GM13976 (cell line): ENCODE measurements around the gene CNTNAP2.

Experiments
- DNase-seq: peaks from one replicate; pipeline ENCODE4 v3.0.0; 2012; ENCODE audit warnings: low spot score
- in situ Hi-C: fragments of 300-500 bp; cut with MboI; formaldehyde crosslinking; loops from one replicate; pipeline ENCODE4 v1.12.0; 2022; ENCODE audit warnings: low sequenced_read_pairs, mixed read lengths, inconsistent platforms; ENCODE audit not compliant: unreplicated experiment
- TF ChIP-seq, protein P1 (sequence below): IDR thresholded peaks from 2 replicates; pipeline ENCODE4 v1.5.1; 2012; ENCODE audit warnings: borderline replicate concordance, mild to moderate bottlenecking; ENCODE audit not compliant: insufficient read depth; ENCODE audit errors: extremely low read depth, missing control alignments, control extremely low read depth

CNTNAP2 gene

GRCh38 chr7:146937836-146938235 lies 821.2 kb downstream of the CNTNAP2 start:
- no peak for DNase-seq
- in situ Hi-C loops, result no loop called here
- TF ChIP-seq, protein P1, sequence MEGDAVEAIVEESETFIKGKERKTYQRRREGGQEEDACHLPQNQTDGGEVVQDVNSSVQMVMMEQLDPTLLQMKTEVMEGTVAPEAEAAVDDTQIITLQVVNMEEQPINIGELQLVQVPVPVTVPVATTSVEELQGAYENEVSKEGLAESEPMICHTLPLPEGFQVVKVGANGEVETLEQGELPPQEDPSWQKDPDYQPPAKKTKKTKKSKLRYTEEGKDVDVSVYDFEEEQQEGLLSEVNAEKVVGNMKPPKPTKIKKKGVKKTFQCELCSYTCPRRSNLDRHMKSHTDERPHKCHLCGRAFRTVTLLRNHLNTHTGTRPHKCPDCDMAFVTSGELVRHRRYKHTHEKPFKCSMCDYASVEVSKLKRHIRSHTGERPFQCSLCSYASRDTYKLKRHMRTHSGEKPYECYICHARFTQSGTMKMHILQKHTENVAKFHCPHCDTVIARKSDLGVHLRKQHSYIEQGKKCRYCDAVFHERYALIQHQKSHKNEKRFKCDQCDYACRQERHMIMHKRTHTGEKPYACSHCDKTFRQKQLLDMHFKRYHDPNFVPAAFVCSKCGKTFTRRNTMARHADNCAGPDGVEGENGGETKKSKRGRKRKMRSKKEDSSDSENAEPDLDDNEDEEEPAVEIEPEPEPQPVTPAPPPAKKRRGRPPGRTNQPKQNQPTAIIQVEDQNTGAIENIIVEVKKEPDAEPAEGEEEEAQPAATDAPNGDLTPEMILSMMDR, result no peak

- TF ChIP-seq, protein P1, result no peak
- in situ Hi-C loops, result no loop called here
- DNase-seq, result no peak
Measured at GRCh38 chr7:146943483-146943882, 826.9 kb downstream of the CNTNAP2 start.

DNA sequence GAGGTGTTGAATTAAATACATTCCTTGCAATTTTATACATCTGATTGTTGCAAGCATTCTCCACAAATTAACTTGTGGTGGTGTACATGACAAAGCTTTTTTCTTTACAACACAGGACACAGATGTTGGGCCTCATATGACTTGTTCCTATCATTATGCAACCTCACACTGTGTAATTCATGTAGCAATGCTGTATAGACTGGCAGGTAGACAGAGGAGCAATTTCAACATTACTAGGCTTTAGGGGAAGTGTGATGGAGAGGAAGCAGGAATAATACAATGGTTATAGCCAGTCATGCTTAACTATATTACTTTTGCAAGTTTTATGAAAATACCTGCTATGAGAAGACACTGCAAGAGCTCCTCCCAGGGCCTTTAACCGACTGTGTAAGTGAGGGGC lies 832.1 kb downstream of the CNTNAP2 start:
- in situ Hi-C loops, result no loop called here
- DNase-seq, result no peak
- TF ChIP-seq, protein P1, result no peak

- no peak for DNase-seq
- TF ChIP-seq, protein P1, result no peak
- in situ Hi-C loops, result no loop called here
Measured at GRCh38 chr7:146956321-146956720, 839.7 kb downstream of the CNTNAP2 start.

DNA sequence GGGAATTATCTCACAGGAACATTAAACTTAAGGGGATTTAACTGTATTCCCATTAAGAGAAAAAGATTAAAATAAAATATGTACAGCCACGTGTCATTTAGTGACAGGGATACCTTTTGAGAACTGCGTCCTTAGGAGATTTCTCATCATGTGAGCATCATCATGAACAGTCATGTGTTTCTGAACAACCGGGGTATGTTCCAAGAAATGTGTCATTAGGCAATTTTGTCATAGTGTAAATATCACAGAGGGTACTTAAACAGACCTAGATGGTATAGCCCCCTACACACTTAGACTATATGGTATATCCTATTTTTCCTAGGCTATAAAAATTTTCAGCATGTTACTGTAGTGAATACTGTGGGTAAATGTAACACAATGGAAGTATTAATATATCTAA lies 840.3 kb downstream of the CNTNAP2 start:
- in situ Hi-C loops, result no loop called here
- TF ChIP-seq, protein P1, result no peak
- DNase-seq, result no peak

- TF ChIP-seq, protein P1, result no peak
- in situ Hi-C loops, result no loop called here
Measured at GRCh38 chr7:146960773-146961391, 844.3 kb downstream of the CNTNAP2 start.

More at GRCh38 chr7:146960773-146961391, 844.3 kb downstream of the CNTNAP2 start:
- DNase-seq, result no peak
